Measurements from ENCODE around the gene NPW. TPM values are rescaled to one million over a fixed set of nuclear protein-coding genes. Genes with fewer than 3 reads are reported as not detected.
"Not testable (repeated sequence)": the region's sequence is repeated elsewhere in the genome, so short reads cannot be mapped to it uniquely, and the experiment has no call there.

The NPW gene
- total RNA-seq, 1 donor from 2014 or later: not detected

- Histone ChIP-seq H3K9ac (ENCODE audit: low read depth in 1 of 3, low read length in 3 of 3) (peak overlapping the region; percentile 48 to 86 (median 71)), H3K27me3 (ENCODE audit: control insufficient read depth in 3 of 3, insufficient read depth in 3 of 3, low read length in 3 of 3) (no peaks in the 10 kb centered on the region), H3K4me1 (ENCODE audit: control insufficient read depth in 3 of 3, insufficient read depth in 3 of 3, low read length in 3 of 3) (peaks cover 64 to 71% (median 66%) of the 10 kb centered on the region in 3 donors), H3K9me3 (ENCODE audit: control insufficient read depth in 3 of 3, low read length in 3 of 3) (no peaks in the 10 kb centered on the region), H3K36me3 (ENCODE audit: control insufficient read depth in 3 of 3, insufficient read depth in 3 of 3, low read length in 3 of 3) (peaks cover 3 to 12% (median 6%) of the 10 kb centered on the region in 3 donors), H3K27ac (ENCODE audit: low read depth, low read length) (peak overlapping the region; percentile 12), H3K4me3 (ENCODE audit: low read length in 3 of 3) (peak overlapping the region; percentile 45 to 83 (median 78))
These were observed 12.3 kb upstream of the NPW start for GRCh38 chr16:2007081-2007836.

- Histone ChIP-seq H3K4me3 (ENCODE audit: low read length in 3 of 3) (peak overlapping the region; percentile 52 to 83 (median 78)), H3K9ac (ENCODE audit: low read depth in 1 of 3, low read length in 3 of 3) (peak overlapping the region; percentile 73 to 86 (median 80)), H3K4me1 (ENCODE audit: control insufficient read depth in 3 of 3, insufficient read depth in 3 of 3, low read length in 3 of 3) (peaks cover 64 to 71% (median 66%) of the 10 kb centered on the region in 3 donors), H3K9me3 (ENCODE audit: control insufficient read depth in 3 of 3, low read length in 3 of 3) (no peaks in the 10 kb centered on the region), H3K27me3 (ENCODE audit: control insufficient read depth in 3 of 3, insufficient read depth in 3 of 3, low read length in 3 of 3) (no peaks in the 10 kb centered on the region), H3K36me3 (ENCODE audit: control insufficient read depth in 3 of 3, insufficient read depth in 3 of 3, low read length in 3 of 3) (peaks cover 0 to 5% (median 4%) of the 10 kb centered on the region in 3 donors), H3K27ac (ENCODE audit: low read depth, low read length) (peak overlapping the region; percentile 12)
These were observed 11.5 kb upstream of the NPW start for GRCh38 chr16:2008009-2008526.

- peaks cover 0 to 4% (median 2%) of the 10 kb centered on the region in 3 donors for H3K36me3 ChIP-seq (ENCODE audit: control insufficient read depth in 3 of 3, insufficient read depth in 3 of 3, low read length in 3 of 3)
- no peaks in the 10 kb centered on the region for H3K27me3 ChIP-seq (ENCODE audit: control insufficient read depth in 3 of 3, insufficient read depth in 3 of 3, low read length in 3 of 3)
- H3K9ac ChIP-seq (ENCODE audit: low read depth in 1 of 3, low read length in 3 of 3): peak overlapping the region; percentile 73 to 86 (median 80)
- peak overlapping the region; percentile 78 to 83 (median 81) for H3K4me3 ChIP-seq (ENCODE audit: low read length in 3 of 3)
- peak overlapping the region; percentile 82 for H3K27ac ChIP-seq (ENCODE audit: low read depth, low read length)
- H3K9me3 ChIP-seq (ENCODE audit: control insufficient read depth in 3 of 3, low read length in 3 of 3): no peaks in the 10 kb centered on the region
- peaks cover 58 to 64% (median 60%) of the 10 kb centered on the region in 3 donors for H3K4me1 ChIP-seq (ENCODE audit: control insufficient read depth in 3 of 3, insufficient read depth in 3 of 3, low read length in 3 of 3)
These were observed 10.9 kb upstream of the NPW start for GRCh38 chr16:2008631-2009163.

- Histone ChIP-seq H3K9me3 (ENCODE audit: control insufficient read depth in 3 of 3, low read length in 3 of 3) (no peaks in the 10 kb centered on the region), H3K9ac (ENCODE audit: low read depth in 1 of 3, low read length in 3 of 3) (peak overlapping the region; percentile 73 to 86 (median 80)), H3K27ac (ENCODE audit: low read depth, low read length) (peak overlapping the region; percentile 82), H3K27me3 (ENCODE audit: control insufficient read depth in 3 of 3, insufficient read depth in 3 of 3, low read length in 3 of 3) (no peaks in the 10 kb centered on the region), H3K4me1 (ENCODE audit: control insufficient read depth in 3 of 3, insufficient read depth in 3 of 3, low read length in 3 of 3) (peaks cover 53 to 59% (median 56%) of the 10 kb centered on the region in 3 donors), H3K36me3 (ENCODE audit: control insufficient read depth in 3 of 3, insufficient read depth in 3 of 3, low read length in 3 of 3) (peaks cover 0 to 4% (median 2%) of the 10 kb centered on the region in 3 donors), H3K4me3 (ENCODE audit: low read length in 3 of 3) (peak overlapping the region; percentile 78 to 83 (median 81))
These were observed 10.3 kb upstream of the NPW start for GRCh38 chr16:2009164-2009711.

GRCh38 chr16:2009791-2010510, 9.6 kb upstream of the NPW start, which contains the start of gene ZNF598:
Gene ZNF598, minus strand, starts transcription at chr16:2009821.
- peak within 1 kb of the TSS; percentile 81 to 93 (median 93) for H3K4me3 ChIP-seq (ENCODE audit: low read length in 3 of 3)
- H3K27me3 ChIP-seq (ENCODE audit: control insufficient read depth in 3 of 3, insufficient read depth in 3 of 3, low read length in 3 of 3): no peaks in the 10 kb centered on the region
- H3K27ac ChIP-seq (ENCODE audit: low read depth, low read length): peak within 1 kb of the TSS; percentile 91
- peaks cover 0 to 4% (median 2%) of the 10 kb centered on the region in 3 donors for H3K36me3 ChIP-seq (ENCODE audit: control insufficient read depth in 3 of 3, insufficient read depth in 3 of 3, low read length in 3 of 3)
- peaks cover 46 to 52% (median 49%) of the 10 kb centered on the region in 3 donors for H3K4me1 ChIP-seq (ENCODE audit: control insufficient read depth in 3 of 3, insufficient read depth in 3 of 3, low read length in 3 of 3)
- H3K9me3 ChIP-seq (ENCODE audit: control insufficient read depth in 3 of 3, low read length in 3 of 3): no peaks in the 10 kb centered on the region
- H3K9ac ChIP-seq (ENCODE audit: low read depth in 1 of 3, low read length in 3 of 3): peak within 1 kb of the TSS; percentile 88 to 90 (median 89)

- not testable (repeated sequence) for H3K9me3 ChIP-seq (ENCODE audit: control insufficient read depth in 3 of 3, low read length in 3 of 3); H3K36me3 ChIP-seq (ENCODE audit: control insufficient read depth in 3 of 3, insufficient read depth in 3 of 3, low read length in 3 of 3); H3K27ac ChIP-seq (ENCODE audit: low read depth, low read length); H3K4me3 ChIP-seq (ENCODE audit: low read length in 3 of 3); H3K27me3 ChIP-seq (ENCODE audit: control insufficient read depth in 3 of 3, insufficient read depth in 3 of 3, low read length in 3 of 3)
- Histone ChIP-seq H3K9ac (ENCODE audit: low read depth in 1 of 3, low read length in 3 of 3) (peak overlapping the region in 1 of 3 donors; percentile 43), H3K4me1 (ENCODE audit: control insufficient read depth in 3 of 3, insufficient read depth in 3 of 3, low read length in 3 of 3) (peaks cover 29 to 35% (median 31%) of the 10 kb centered on the region in 3 donors)
These were observed 7.9 kb upstream of the NPW start for GRCh38 chr16:2011726-2012125.

- no peak overlapping the region for H3K9ac ChIP-seq (ENCODE audit: low read depth in 1 of 3, low read length in 3 of 3)
- peaks cover 0 to 4% (median 4%) of the 10 kb centered on the region in 3 donors for H3K27me3 ChIP-seq (ENCODE audit: control insufficient read depth in 3 of 3, insufficient read depth in 3 of 3, low read length in 3 of 3)
- no peak overlapping the region for H3K4me3 ChIP-seq (ENCODE audit: low read length in 3 of 3)
- no peaks in the 10 kb centered on the region for H3K9me3 ChIP-seq (ENCODE audit: control insufficient read depth in 3 of 3, low read length in 3 of 3)
- H3K4me1 ChIP-seq (ENCODE audit: control insufficient read depth in 3 of 3, insufficient read depth in 3 of 3, low read length in 3 of 3): peaks cover 11 to 17% (median 14%) of the 10 kb centered on the region in 3 donors
- H3K36me3 ChIP-seq (ENCODE audit: control insufficient read depth in 3 of 3, insufficient read depth in 3 of 3, low read length in 3 of 3): no peaks in the 10 kb centered on the region
- H3K27ac ChIP-seq (ENCODE audit: low read depth, low read length): no peak overlapping the region
These were observed 6.1 kb upstream of the NPW start for GRCh38 chr16:2013527-2013926.

- Histone ChIP-seq H3K4me1 (ENCODE audit: control insufficient read depth in 3 of 3, insufficient read depth in 3 of 3, low read length in 3 of 3) (peaks cover 10 to 15% (median 10%) of the 10 kb centered on the region in 3 donors), H3K4me3 (ENCODE audit: low read length in 3 of 3) (no peak overlapping the region), H3K36me3 (ENCODE audit: control insufficient read depth in 3 of 3, insufficient read depth in 3 of 3, low read length in 3 of 3) (no peaks in the 10 kb centered on the region), H3K27me3 (ENCODE audit: control insufficient read depth in 3 of 3, insufficient read depth in 3 of 3, low read length in 3 of 3) (peaks cover 16 to 20% (median 19%) of the 10 kb centered on the region in 3 donors), H3K9me3 (ENCODE audit: control insufficient read depth in 3 of 3, low read length in 3 of 3) (no peaks in the 10 kb centered on the region), H3K9ac (ENCODE audit: low read depth in 1 of 3, low read length in 3 of 3) (no peak overlapping the region), H3K27ac (ENCODE audit: low read depth, low read length) (no peak overlapping the region)
These were observed 4.3 kb upstream of the NPW start for GRCh38 chr16:2015117-2015946.

GRCh38 chr16:2015947-2016208, 3.7 kb upstream of the NPW start:
- H3K4me1 ChIP-seq (ENCODE audit: control insufficient read depth in 3 of 3, insufficient read depth in 3 of 3, low read length in 3 of 3): peaks cover 6 to 10% (median 6%) of the 10 kb centered on the region in 3 donors
- H3K9me3 ChIP-seq (ENCODE audit: control insufficient read depth in 3 of 3, low read length in 3 of 3): no peaks in the 10 kb centered on the region
- H3K36me3 ChIP-seq (ENCODE audit: control insufficient read depth in 3 of 3, insufficient read depth in 3 of 3, low read length in 3 of 3): no peaks in the 10 kb centered on the region
- no peak overlapping the region for H3K27ac ChIP-seq (ENCODE audit: low read depth, low read length)
- H3K4me3 ChIP-seq (ENCODE audit: low read length in 3 of 3): no peak overlapping the region
- no peak overlapping the region for H3K9ac ChIP-seq (ENCODE audit: low read depth in 1 of 3, low read length in 3 of 3)
- H3K27me3 ChIP-seq (ENCODE audit: control insufficient read depth in 3 of 3, insufficient read depth in 3 of 3, low read length in 3 of 3): peaks cover 21 to 22% (median 22%) of the 10 kb centered on the region in 3 donors
